Activated CD4-positive, CD25-positive, alpha-beta regulatory T cell treated with anti-CD3 and anti-CD28 coated beads, Interleukin-2, amount 50 U/mL, for 16 hours (primary cell): ENCODE results near the gene WDTC1.
A peak's percentile ranks its signal among the peaks of the same experiment; 100 is the strongest.

Experiments used
- DNase-seq: peaks from one replicate; pipeline ENCODE4 v3.0.0-alpha.2; 2020; ENCODE audit warnings: low read depth, low spot score

WDTC1 gene

DNA sequence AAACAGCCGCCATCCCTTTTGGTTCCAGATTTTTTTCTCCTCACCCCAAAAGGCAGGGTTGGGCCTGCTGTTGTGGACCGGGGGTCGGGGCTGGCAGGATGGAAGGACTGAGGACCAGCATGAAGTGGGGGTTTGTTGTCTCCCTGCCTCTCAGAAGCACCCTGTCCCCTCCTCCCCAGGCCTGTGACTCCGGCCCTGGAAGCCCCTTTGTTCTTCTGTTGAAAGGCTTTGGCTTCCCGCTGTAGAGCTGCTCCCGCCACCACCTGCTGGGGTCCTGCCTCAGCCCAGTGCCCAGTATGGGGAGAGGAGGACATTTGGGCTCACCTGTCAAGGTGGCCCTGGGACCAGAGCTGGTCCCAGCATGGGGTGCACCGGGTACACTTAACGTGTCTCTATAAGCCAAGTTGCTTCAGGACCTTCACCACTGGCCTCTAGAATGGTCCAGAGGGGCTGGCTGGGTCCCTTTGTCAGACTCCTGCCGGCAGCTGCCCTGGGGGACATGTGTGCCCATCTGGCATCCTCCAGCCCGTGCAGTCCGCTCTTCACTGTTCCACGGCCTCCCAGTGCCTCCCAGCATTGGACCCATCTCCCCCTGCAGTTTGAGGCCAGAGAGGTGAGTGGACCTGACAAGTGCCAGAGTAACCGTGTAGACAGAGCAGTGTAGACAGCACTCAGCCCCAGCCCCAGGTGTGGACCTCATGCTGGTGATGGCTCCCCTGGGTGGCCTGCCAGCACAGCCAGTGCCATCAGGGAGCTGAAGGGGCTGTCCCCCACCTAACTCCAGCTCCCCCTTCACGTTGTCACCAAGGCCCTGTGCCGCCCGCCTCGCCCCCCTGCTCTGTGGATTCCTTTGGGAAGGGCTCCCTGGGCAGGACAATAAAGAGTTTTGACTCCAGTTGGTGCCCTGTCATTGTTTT lies 101.3 kb downstream of the WDTC1 start:
- no peak for DNase-seq

DNA sequence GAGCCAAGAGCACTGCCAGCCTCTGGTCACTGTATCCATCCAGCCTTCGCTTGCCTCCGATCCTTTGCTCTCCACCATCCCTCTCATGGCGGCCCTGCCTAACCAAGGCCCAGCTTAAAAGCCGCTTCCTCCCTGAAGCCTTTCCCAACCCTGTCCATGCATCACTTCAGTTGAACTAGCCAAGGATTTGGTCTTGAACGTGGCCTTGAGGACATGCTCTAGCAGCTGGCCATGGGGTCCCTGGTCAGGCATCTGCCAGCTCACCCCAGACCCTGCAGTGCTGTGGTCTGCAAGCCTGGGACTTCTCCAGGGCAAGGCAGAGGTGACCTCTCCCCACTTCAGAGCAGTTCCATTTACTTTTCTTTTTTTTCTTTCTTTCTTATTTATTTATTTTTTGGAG lies 102.3 kb downstream of the WDTC1 start:
- DNase-seq, result no peak

DNA sequence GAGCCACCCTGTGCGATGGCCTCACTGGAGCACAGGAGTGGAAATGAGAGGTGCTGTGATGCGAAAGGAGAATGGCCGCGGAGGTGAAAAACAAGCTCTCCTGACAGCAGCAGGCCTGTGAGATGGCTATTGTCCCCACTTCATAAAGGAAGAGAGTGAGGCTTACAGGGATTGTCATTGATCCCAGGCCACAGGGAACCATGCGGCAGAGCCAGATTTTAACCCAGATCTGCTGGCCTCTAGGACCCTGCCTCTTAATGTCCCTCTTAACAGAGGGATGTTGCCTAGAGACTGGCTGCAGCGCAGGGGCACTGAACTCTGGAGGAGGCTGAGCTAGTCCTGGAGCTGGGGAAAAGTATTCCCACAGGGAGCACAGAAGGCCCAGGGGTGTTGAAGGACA lies 104.3 kb downstream of the WDTC1 start:
- DNase-seq, result no peak

DNA sequence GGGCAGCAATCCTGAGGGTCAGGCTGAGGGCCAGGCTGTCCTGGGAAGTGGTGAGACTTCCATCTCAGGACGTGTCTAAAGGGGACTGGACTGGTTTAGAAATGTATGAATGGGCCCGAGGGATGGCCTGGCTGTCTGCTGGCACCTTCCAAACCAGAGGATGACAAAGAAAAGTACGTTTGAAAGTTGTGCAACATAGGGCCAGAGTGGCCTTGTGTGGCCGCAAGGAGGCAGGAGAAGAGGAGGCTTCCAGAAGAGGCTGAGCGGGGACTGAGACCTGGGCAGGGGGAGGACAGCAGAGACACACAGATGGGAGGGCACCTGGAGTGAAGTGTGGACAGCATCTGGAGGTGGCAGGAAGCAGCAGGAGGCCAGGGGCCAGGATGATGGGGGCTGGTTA lies 104.8 kb downstream of the WDTC1 start:
- DNase-seq, result no peak

DNA sequence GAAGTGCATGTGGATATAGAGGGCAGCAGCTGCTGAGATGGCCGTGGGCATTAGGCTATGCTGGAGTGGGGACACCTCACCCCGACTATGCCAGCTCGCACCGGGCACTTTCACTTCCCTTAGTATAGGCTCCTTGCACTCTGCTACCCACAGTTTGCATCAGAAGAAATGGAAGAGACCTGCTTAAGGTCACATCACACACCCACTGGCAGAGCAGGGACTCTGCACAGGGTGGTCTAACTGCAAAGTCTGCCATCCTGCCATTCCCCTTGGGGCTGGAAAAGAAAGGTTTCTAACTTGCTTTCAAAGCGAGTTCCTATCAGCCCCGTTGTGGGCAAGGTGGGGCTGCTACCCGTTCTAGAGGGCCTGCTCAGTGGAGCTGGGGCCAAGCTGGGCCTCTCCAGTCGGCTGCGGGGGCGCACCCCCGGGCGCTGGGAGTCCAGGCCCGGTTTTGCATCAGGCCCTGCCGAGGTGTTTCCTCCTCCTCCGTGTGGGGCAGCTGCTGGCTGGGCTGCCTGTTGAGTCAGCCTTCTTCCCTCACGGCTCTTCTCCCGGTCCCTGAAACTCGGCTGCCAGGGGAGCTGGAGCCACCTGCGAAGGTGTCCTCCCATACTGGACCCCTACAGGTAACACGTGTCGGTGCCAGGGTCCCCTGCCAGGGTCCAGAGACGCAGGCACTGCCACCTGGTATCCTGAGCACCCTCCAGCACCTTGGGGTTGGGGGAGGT lies 107.3 kb downstream of the WDTC1 start, which contains the start of gene SYTL1:
TSS of gene SYTL1 (plus strand) at position 498 of the 728 bp plus-strand sequence. CDS start 3,313 bp downstream, outside the sequence.
- DNase-seq, result no peak

DNA sequence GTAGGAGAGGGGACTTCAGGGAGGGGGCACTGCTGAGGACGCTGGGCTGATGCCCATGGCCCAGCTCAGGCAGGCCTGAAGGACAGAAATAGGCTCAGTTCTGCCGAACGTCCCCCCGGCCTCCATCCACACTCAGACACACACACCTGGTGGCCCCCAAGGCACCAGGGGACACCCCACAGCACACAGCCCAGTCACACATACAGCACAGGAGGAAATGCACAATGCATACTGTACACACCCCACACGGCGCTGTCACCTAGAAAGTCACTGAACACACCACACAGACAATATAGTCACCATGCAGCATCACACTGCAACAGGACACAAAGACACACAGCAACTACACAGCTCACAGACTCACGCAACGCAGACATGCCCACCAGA lies 108.0 kb downstream of the WDTC1 start:
- DNase-seq, result no peak

DNA sequence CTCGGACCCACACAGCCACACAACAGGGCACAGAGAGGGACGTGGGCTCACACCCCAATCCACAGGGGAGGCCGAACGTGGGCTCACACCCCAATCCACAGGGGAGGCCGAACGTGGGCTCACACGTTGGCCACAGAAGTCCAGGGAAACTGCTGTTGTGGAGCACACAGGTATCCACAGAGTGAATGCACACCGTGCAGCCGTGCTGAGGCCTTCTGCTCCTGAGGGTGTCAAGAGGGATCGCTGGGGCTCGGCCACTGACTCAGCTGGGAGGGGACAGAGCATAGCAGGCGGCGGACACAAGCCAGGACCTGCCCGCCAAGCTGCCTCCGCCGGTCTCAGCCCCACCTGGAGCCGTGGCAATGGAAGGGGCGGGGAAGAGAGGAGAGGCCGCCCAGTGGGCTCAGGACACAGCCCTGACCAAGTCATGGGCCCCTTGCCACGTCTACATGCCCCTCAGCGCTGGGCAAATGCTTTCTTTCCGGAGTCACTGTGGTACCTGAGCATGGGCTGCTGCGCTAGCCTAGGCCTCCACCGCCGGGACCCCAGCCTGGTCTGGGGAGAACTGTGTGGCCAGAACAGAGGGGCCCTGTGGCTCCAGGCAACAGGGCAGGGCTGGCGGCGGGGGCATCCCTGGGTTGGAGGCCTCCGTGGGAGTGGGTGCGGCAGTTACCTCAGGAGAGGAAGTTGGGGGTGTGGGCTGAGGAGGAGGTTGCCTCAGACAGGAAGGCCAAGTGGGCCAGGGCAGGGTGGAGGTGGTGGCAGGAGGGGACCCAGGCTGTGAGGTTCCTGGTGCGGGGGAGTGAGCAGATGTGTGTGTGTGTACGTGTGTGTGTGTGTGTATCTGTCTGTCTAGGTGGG lies 108.6 kb downstream of the WDTC1 start:
- peak; percentile 48 for DNase-seq

DNA sequence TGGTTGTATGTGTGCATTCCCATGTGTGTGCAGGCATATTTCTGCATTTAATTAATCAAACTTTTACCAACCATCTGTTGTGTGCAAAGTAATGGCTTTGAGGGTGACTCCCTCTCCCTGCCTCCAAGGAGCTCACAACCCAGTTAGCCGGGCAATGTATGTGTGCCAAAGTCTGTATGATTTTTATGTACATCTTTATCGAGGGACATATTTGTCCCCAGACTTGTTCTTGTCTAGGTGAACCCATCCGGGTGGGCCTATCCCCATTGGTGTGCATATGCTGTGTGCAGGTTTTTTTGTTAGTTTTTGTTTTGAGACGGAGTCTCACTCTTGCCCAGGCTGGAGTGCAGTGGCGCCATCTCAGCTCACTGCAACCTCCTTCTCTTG lies 109.2 kb downstream of the WDTC1 start:
- no peak for DNase-seq

DNA sequence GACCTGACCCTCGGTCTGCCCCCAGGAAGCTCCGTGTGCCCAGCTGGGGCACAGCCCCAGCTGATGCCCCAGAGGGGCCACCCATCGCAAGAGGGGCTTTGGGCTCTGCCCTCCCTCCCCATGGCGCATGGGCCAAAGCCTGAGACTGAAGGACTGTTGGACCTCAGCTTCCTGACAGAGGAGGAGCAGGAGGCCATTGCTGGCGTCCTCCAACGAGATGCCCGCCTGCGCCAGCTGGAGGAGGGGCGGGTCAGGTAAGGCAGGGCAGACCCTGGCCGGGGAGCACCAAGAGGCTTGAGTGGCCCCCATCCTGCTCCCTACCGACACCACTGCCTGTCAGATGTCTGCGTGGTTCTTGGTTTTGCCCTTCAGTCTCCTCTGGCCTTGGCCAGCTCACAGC lies 110.8 kb downstream of the WDTC1 start:
- DNase-seq, result no peak

DNA sequence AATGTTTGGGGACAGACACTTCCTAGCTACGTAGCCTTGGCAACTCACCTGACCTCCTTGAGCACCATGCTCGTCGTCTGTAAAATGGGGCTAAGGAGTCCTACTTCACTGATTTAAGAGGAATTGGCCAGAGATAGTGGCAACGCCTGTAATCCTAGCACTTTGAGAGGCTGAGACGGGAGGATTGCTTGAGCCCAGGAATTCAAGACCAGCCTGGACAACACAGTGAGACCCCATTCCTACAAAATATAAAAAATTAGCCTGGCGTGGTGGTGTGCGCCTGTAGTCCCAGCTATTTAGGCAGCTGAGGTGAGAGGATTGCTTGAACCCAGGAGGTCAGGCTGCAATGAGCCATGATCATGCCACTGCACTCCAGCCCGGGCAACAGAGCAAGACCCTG lies 111.9 kb downstream of the WDTC1 start:
- no peak for DNase-seq

DNA sequence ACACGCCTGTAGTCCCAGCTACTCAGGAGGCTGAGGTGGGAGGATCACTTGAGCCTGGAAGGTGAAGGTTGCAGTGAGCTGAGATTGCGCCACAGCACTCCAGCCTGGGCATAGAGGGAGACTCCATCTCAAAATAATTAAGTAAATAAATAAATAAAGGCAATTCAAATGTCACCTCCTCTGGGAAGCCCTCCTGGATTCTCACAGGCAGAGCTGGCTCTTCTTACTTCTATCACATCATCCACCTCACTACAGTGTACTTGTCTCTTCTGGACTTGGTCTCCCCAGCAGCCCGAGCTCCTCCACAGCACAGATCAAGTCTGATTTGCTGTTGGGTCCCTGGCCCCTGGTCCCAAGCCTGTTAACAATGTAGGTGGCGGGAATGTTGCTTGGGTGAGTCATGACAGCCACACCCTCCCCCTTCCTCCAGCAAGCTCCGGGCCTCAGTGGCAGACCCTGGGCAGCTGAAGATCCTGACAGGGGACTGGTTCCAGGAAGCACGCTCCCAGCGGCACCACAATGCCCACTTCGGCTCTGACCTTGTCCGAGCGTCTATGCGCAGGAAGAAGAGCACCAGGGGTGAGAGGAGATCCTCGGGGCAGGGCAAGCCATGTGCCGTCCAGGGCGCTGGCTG lies 112.7 kb downstream of the WDTC1 start:
- no peak for DNase-seq

DNA sequence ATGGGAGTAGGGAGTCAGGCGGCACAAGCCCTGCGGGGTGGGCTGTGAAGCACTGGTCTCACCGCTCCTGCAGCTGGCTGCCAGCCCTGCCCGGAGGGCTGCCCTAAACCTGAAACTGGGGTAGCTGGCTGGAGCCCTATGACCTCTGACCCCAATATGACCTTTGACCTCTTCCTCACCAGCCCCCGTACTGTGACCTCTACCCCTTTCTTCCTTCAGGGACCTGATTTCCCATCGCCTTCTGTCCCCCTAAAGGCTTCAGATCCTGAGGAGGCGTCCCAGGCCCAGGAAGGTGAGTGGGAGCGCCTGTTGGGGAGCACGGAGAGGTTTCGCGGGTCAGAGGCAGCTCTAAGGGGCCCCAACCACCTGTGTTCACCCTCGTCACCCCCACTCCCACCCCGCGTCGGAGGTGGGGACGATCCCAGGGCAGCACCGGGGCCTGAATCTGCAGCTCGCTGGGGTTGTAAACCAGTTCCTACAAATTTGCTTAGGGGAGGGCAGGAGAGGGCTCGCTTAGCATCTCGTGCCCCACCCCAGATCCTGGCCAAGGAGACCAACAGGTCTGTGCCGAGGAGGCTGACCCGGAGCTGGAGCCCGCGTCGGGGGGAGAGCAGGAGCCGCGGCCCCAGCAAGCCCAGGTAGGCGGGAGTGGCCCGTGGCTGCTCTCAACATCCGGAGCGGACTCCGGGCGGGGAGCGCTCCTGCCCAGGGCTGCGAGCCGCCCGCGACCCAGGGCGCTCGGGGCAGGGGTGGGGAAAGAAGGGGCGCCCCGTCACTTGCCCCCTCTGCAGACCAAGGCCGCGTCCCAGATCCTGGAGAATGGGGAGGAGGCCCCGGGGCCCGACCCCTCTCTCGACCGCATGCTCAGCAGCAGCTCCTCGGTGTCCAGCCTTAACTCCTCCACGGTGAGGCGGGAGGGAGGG lies 114.7 kb downstream of the WDTC1 start:
- no peak for DNase-seq

DNA sequence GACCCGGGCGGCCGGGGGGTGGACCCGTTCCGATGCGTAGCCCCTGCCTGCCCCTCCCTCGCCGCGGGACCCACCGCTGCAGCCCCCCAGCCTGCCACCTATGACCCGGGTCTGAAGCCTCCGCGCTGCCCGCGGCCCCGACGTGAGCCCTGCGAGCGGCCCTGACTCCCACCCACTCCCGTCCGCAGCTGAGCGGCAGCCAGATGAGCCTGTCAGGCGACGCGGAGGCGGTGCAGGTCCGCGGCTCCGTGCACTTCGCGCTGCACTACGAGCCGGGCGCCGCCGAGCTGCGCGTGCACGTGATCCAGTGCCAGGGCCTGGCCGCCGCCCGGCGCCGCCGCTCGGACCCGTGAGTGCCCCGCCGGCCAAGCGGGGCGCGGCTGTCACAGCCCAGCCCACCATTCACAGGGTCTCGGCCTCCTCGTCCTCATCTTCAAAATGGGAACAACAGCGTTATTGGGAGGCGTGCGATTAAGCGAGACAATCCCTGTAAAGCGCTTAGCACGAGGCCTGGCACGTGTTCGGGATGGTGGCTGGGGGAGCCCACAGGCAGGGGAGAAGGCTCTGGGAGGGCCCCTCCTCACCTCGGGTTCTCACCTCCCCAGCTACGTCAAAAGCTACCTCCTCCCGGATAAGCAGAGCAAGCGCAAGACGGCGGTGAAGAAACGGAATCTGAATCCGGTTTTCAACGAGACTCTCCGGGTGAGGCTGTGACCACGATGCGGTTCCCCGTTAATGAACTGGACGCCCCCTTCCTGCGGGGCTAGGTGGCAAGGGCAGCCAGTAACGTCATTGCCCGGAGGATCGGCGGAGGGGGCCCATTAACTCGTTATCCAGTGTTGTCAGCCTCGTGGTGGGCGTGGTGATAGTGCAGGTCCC lies 115.6 kb downstream of the WDTC1 start:
- no peak for DNase-seq

DNA sequence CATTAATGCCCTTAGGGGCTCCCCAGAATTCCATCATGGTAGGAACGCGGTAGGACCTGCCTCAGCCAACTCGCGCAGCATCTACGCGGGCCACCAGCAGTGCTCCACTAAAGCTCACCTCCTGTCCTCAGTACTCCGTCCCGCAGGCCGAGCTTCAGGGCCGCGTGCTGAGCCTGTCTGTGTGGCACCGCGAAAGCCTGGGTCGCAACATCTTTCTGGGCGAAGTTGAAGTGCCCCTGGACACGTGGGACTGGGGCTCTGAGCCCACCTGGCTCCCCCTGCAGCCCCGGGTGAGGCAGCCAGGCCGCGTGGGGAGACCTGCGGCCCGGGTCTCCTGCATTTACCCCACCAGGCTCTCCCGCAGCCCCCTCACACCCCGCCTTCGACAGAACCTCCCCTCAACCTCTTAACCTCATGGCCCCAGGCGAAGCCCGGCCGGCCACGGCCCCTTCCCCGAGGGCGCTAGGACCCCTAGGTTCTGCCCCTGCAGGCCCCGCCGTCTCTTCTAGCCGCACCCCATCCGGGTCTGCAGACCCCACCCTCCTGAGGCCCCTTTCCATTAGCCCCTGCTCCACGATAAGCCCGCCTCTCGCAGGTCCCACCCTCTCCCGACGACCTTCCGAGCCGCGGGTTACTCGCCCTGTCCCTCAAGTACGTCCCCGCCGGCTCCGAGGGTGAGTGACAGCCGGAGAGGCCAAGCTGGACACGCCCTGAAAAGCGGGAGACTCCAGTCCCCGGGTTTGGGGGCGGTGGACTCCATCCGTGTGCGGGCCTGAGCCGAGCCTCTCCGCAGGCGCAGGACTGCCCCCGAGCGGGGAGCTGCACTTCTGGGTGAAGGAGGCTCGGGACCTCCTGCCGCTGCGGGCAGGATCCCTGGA lies 116.5 kb downstream of the WDTC1 start:
- no peak for DNase-seq

DNA sequence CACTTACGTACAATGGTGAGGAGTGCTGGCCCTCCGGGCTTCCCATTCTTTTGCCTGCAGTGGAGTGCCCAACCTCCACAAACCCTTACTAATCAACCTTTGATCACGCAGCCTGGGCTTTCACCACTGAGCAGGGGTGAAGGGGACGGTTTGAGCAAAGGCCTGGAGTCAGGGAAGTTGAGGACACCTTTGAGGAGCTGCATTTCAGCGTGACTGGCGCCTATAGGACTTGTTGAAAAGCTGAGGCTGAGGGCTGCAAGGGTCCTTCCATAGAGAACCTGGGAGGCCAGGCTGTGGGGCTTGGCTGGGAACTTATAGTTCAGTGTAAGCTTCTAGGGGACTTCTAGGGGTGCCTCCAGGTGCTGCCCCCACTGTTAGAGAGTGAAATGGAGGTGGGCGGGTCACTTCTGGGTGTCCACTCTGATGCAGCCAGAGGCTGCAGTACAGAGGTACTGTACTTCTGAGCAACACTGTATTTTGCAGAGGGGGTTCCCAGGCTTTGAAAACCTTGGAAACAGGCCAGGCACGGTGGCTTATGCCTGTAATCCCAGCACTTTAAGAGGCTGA lies 117.2 kb downstream of the WDTC1 start:
- no peak for DNase-seq

DNA sequence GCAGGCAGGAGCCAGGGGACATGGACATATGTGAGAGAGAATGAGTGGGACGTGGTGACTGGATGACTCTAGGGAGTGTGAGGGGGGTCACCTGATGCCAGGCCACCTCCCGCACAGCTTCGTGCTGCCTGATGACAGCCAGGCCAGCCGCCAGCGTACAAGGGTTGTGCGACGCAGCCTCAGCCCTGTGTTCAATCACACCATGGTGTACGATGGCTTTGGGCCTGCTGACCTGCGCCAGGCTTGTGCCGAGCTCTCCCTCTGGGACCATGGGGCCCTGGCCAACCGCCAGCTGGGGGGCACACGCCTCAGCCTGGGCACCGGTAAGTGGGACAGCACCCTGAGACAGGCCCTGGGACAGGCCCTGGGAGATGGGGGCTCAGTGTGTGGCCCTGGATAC lies 118.7 kb downstream of the WDTC1 start:
- DNase-seq, result no peak

DNA sequence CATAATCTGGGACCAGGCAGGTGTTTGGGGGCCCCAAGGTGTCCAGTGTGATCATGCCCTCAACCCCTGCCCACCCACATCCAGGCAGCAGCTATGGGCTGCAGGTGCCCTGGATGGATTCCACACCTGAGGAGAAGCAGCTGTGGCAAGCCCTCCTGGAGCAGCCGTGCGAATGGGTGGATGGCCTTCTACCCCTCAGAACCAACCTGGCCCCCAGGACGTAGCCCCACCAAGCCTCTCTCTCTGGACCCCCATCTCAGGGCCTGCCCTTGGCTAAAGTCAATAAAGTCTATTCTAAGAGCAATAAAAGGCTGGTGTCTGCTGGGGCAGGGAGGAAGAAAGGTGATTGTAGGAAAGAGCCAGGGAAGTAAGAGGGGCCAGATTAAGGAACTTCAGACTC lies 119.2 kb downstream of the WDTC1 start:
- no peak for DNase-seq

DNA sequence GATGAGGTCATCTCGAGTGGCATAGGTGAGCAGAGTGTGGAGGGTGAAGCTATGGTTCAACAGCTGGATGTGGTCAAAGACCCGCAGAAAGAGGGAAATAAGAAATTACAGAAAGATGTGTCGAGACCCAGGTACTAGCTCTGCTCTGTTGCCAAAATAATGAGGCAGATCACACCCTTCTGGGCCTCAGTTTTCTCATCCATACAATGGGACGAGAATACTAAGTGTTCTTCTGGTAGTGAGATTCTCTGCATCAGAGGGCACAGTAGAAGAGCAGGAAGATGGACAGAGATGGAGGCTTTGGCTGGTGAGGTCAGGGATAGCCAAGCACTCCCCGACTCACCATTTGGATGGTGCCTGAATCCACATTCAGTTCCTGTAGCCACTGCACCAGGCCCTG lies 121.3 kb downstream of the WDTC1 start:
- no peak for DNase-seq
